Activated CD4-positive, alpha-beta T cell treated with anti-CD3 and anti-CD28 coated beads, Interleukin-2, Interleukin-4, amounts not matched to agents 100 ng/mL and 50 ng/mL, durations not matched to agents 16 hours and 8 hours (primary cell): ENCODE results near the gene WBP2NL.
"Not testable (repeated sequence)": the region's sequence is repeated elsewhere in the genome, so short reads cannot be mapped to it uniquely, and the experiment has no call there.

Experiments used
- DNase-seq: peaks from one replicate; pipeline ENCODE4 v3.0.0-alpha.2; 2020; ENCODE audit warnings: low spot score

WBP2NL gene

DNA sequence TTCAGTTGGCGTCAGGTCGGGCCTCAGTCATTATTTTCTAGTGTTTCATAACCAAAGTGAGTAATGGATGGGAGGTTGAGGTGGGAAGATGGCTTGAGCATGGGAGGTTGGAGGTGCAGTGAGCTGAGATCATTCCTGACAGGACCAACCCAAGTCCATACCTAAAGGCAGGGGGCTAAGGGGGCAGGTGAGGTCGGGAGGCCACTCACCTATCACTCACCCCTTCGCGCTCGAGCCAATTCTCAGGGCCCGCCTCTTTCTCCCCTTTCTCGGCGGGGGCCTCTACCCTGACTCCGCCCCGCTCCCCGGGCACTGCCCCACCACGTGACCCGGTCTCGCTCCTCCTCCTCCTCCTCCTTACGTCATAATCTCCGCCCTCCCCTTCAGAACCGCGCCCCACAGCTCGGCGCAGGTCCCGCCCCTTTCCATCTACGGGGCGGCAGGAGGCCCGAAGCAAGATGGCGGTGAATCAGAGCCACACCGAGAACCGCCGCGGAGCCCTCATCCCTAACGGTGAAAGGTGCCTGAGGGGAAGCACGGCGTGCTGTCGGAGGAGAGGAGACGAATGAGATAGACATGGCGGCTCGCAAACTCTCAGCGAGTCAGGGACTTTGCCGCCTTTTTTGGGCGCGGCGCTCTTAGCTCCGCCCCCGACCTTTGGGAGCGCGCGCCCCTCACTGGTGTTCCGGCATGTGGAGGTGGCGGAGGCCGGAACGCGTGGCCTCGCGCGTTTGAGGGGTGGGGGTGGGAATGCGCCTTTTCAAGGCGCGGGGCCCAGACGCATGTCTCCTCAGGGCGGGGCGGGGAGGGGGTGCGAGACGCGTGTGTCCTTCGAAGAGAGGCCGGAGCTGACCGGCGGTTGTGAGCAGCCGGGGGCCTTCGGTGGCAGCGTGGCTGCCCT is at the start of gene WBP2NL:
Gene WBP2NL (plus strand): TSS at position 428 of the 901 bp plus-strand sequence. CDS start 31 bp downstream, at position 459.
- peak; percentile 82 for DNase-seq

GRCh38 chr22:41948928-41949296 is 49.7 kb upstream of the WBP2NL start:
- DNase-seq: not testable (repeated sequence)

- DNase-seq: no peak
These were observed 49.2 kb upstream of the WBP2NL start for GRCh38 chr22:41949297-41949965.

- DNase-seq: no peak
These were observed 46.6 kb upstream of the WBP2NL start, which contains the start of gene SMIM45 for GRCh38 chr22:41951898-41952474. SMIM45 (plus strand) TSS chr22:41952150.

GRCh38 chr22:41952713-41953112 is 45.9 kb upstream of the WBP2NL start:
- DNase-seq: no peak

- no peak for DNase-seq
These were observed 40.5 kb upstream of the WBP2NL start for GRCh38 chr22:41957941-41958556.

DNA sequence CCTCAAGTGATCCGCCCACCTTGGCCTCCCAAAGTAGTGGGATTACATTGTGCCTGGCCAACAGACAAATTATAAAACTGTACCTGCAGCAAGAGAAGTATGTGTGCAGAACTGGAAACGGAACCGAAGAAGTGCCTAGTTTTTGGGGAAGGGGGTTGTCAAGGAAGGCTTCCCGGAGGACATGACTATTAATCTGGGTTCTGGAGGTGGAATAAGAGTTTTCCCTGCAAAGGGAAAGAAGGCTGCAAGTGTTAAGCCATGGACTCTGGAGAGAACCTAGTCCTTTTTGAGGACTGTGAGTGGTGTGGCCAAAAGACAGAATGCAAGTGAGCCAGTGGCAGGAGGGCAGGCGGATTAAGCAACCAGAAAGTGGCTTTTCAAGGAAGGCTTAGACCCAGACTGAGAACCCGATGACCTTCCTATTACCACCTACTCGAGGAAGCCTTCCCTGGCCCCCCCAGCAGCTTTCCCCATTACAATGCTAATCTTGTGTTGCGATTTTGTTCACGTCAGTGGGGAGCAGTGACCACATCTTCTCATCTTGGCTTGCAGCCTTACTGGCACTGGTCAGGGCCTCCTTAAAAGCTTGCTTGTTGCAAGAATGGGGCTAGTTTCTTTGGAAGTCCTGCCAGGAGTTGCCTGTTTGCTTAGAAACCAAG is 35.0 kb upstream of the WBP2NL start:
- DNase-seq: no peak

GRCh38 chr22:41964112-41964491 is 34.5 kb upstream of the WBP2NL start:
- DNase-seq: no peak

DNA sequence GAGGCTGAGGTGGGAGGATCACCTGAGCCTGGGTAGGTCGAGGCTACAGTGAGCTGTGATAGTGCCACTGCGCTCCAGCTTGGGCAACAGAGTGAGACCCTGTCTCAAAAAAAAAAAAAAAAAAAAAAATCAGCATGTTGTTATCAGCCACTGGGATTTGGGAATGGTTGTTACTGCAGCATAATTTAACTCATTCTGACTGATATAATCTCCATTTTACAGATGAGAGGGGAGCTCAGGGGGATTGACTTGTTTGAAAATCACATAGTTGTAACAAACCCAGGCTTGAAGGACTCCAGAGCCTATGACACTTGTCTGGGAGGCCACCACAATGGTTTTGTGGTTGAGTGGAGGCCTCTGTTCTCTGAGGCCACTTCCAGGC is 32.4 kb upstream of the WBP2NL start:
- DNase-seq: no peak

GRCh38 chr22:41966607-41967240 is 31.9 kb upstream of the WBP2NL start:
- DNase-seq: peak; percentile 51

DNA sequence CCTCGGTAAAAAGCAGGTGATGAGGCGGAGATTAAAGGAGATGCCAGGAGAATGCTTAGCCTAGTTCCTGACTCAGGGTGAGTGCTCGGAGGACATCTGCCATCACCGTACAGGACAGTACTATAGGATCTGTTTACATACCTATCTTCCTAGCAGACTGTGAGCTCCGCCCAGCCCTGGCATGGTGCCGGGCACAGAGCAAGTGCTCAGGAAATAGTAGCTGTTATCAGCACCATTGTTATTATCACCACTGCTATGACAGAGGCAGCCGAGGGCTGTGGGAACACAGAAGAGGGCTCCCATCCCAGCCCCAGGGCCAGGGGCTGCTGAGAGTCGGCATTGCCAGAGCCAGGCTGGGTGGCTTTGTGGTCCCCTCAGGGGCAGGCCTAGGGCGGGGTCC is 30.0 kb upstream of the WBP2NL start:
- DNase-seq: no peak

GRCh38 chr22:41969110-41969646 is 29.4 kb upstream of the WBP2NL start, which contains the start of gene SEPTIN3:
SEPTIN3 (plus strand) TSS chr22:41969443; CDS start chr22:41971493, 2,050 bp downstream.
- DNase-seq: no peak

DNA sequence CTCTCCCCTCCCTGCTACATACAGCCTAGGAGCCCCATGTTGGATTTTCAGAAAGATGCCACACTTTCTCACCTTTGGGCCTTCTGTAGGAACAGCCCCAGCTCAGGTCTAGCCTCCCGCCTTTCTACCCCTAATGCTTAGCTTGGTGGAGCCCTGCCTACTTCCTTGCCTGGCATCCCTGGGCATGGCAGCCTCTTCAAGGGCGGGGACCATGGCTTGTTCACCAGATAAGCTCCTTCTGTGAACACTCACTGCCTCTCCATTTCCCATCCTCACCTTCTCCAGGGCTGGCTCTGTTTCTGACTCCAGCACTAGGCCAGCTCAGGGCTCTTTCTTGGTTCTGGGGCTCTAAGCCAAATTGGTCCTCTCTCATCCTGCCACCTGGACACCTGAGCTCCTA is 28.0 kb upstream of the WBP2NL start:
- no peak for DNase-seq

DNA sequence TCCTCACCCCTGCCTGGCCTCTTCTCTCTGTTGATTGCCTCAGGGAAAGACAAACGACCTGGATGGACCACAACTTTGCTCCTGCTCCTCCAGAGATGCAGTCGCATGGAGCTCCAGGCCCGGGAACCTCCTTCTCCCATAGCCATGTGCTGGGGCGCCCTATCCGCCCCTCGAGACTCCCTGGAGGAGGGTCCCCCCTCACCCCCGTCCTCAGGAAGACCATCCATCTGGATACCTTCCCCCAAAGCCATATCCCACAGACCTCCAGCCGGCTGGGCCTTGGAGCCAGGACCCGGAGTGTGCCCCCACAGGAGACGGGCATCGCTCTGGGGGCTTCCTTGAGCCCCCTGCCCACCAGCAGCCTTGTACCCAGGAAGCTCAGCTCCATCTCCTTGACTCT is 27.2 kb upstream of the WBP2NL start:
- no peak for DNase-seq

DNA sequence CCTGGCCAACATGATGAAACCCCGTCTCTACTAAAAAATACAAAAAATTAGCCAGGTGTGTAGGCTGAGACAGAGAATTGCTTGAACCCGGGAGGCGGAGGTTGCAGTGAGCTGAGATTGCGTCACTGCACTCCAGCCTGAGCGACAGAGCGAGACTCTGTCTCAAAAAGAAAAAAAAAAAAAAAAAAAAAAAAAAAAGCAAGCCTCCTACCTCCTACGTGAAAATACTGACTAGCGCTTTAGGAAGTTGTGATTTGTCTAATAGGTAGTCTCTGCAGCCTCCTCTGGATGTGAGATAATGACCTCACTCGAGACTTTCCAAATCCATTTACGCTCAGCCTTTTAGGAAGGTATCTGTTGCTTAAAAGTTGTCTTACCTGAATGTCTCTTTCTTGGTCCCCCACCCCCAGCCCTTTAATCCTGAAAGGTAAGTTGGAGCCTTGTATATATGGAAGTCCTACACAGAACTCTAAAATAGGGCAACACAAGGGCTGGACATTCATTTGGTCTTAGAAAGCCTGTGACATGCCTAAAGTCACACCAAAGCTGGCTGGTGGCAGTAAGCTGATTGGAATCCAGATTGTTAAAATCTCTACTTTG is 23.8 kb upstream of the WBP2NL start:
- no peak for DNase-seq

DNA sequence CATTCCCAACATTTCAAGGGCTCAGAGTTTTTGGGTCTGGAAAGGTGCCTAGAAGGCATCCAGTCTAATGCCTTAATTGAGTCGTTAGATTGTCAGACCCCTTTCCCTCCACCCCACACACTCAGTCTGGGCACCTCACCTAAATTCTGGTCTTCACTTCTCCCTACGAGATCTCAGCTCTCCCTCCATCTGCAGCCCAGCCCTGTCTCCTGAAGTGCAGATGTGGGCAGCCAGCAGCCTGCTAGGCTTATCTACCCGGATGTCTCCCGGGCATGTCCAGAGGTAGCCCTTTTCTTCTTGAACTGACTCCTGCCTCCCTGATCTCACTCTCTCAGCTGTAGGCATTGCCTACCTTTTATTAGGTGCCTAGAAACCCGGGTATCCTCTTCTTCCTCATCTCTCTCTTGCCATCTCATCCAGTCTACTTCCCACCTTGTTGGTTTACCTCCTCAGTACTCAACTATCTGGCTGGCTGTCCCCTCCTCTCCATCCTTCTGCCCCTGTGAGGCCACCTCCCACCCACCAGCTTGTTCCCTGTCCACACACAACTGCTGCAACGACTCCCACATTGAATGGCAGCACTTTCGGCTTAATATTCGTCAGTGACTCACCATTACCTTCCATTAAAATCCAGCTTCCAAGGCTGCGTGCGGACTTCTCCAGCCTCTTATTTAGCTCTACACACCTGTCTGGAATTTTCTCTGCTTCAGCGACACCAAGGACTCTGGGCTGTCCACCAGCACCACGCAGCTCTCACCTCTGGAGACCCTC is 23.1 kb upstream of the WBP2NL start:
- no peak for DNase-seq

GRCh38 chr22:41976070-41976901 is 22.3 kb upstream of the WBP2NL start:
- DNase-seq: peak; percentile 20

- DNase-seq: no peak
These were observed 21.5 kb upstream of the WBP2NL start for GRCh38 chr22:41976961-41977566.

- DNase-seq: no peak
These were observed 19.9 kb upstream of the WBP2NL start for GRCh38 chr22:41978732-41979131.
